ENCODE data around the gene NOLC1.

DNA sequence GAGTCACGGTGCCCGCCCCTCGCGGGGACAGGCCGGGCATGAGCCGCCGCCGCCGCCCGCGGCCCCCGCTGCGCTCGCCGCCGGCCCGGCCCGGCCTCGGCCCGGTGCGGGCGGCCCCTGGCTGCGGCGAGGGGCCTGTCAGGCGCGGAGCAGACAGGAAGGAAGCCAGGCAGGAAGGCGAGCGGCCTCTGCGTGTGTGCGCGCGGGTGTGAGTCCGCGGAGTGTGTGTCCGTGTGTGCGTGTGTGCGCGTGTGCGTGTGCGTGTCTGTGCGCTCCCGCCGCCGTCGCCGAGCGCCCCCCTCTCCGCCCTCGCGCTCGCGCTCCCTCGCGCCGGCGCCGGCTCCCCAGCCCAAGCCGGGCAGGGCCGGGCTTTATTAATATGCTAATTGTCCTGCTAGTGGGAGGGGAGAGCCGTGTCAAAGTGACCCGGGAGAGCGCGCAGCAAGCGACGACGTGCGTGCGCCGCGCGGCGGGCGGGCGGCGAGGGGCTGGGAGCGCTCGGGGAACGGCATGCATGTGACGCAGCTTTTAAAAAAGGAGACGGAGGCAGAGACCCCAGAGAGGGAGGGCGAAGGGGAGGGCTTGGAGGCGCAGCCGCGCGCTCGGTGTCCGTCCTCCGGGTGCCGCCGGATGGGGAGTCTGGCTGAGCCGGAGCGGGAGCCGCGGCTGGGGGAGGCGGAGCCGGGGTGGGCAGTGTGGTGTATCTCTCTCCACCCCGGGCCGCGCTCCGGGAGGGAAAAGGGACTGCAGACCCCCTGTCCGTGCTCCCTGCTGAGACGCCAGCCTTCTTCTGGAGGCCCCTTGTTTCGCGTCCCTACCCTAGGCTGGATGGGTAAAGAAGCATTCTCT lies 31.8 kb upstream of the NOLC1 start, which contains the start of gene LDB1:
- TF ChIP-seq, protein P1, sequence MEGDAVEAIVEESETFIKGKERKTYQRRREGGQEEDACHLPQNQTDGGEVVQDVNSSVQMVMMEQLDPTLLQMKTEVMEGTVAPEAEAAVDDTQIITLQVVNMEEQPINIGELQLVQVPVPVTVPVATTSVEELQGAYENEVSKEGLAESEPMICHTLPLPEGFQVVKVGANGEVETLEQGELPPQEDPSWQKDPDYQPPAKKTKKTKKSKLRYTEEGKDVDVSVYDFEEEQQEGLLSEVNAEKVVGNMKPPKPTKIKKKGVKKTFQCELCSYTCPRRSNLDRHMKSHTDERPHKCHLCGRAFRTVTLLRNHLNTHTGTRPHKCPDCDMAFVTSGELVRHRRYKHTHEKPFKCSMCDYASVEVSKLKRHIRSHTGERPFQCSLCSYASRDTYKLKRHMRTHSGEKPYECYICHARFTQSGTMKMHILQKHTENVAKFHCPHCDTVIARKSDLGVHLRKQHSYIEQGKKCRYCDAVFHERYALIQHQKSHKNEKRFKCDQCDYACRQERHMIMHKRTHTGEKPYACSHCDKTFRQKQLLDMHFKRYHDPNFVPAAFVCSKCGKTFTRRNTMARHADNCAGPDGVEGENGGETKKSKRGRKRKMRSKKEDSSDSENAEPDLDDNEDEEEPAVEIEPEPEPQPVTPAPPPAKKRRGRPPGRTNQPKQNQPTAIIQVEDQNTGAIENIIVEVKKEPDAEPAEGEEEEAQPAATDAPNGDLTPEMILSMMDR (conservative IDR thresholded peaks at IDR 0.05 in 1 of 2, IDR thresholded peaks at IDR 0.05 in 1 of 2; ENCODE audit: low read depth in 1 of 2, low read length in 2 of 2), result no peak
- no peak for TF ChIP-seq EZH2 (IDR thresholded peaks at IDR 0.05; ENCODE audit: low read length, missing control alignments)
